ENCODE data around the gene PRDM16. TPM values are rescaled to one million over a fixed set of nuclear protein-coding genes. Genes with fewer than 3 reads are reported as not detected.

PRDM16 gene
- total and polyA plus RNA-seq, 2 of the 8 experiments (the other 6 are each of a cell fraction or from before 2014, with no cell fraction given): 0.39 to 0.43 TPM

DNA sequence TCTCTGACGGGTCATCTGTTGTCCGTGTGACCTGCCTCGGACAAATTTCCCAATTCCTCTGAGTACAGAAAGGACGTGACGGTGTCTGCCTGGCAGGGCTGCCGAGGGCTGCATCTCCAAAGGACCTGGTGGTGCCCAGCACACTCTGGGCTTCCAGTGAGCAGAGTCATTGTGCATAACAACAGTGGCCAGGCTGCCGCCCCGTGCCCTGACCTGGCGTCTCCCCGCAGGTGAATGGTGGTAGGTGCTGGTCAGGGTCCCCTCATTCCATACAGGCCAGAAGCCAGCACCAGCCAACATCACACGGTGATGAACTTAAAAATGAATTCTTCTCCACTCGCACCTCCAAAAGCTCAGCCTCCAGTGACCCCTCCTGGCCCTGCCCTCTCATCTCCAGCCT, 28.2 kb downstream of the PRDM16 start:
- Histone ChIP-seq H4K20me1 (replicated peaks in 1 of 2; ENCODE audit: control insufficient read depth in 1 of 2, insufficient read depth in 2 of 2, low read length in 2 of 2) (no peaks in the 10 kb centered on the region), H3K4me2 (ENCODE audit: insufficient read depth in 1 of 2, low read depth in 2 of 2, low read length in 2 of 2) (no peak overlapping the region)
- 84% methylated on average over 12 of the region's 12 CpGs; no CpG with 5 or more reads in 1 of the 2 experiments for WGBS, 2 experiments (ENCODE audit: extremely low coverage in 1 of 2, insufficient coverage in 1 of 2, insufficient read length in 1 of 2, insufficient replicate concordance in 2 of 2, low coverage in 1 of 2, low lambda C conversion rate in 2 of 2, missing lambda C conversion rate in 1 of 2)
- TF ChIP-seq SIN3A (conservative IDR thresholded peaks at IDR 0.05 in 1 of 2, IDR thresholded peaks at IDR 0.05 in 1 of 2; ENCODE audit: low read depth in 1 of 2, low read length in 2 of 2) (no peak), SIX5 (IDR thresholded peaks at IDR 0.05; ENCODE audit: low read depth, low read length) (no peak), CBX8 (IDR thresholded peaks at IDR 0.05; ENCODE audit: borderline replicate concordance, low read depth, low read length) (no peak), NANOG (IDR thresholded peaks at IDR 0.05; ENCODE audit: insufficient read depth, low read depth, low read length, poor library complexity, severe bottlenecking) (no peak), SIRT6 (IDR thresholded peaks at IDR 0.05; ENCODE audit: low read length) (no peak), POLR2AphosphoS5 (IDR thresholded peaks at IDR 0.05; ENCODE audit: low read depth, low read length) (no peak), CHD2 (IDR thresholded peaks at IDR 0.05; ENCODE audit: low read length) (no peak), SP2 (IDR thresholded peaks at IDR 0.05; ENCODE audit: low read length) (no peak), TAF7 (optimal IDR thresholded peaks at IDR 0.05; ENCODE audit: borderline replicate concordance, low read depth, low read length) (no peak), CEBPB (IDR thresholded peaks at IDR 0.05; ENCODE audit: low read depth, low read length) (no peak), MAFK (IDR thresholded peaks at IDR 0.05; ENCODE audit: low read depth, low read length) (no peak), RFX5 (IDR thresholded peaks at IDR 0.05; ENCODE audit: borderline replicate concordance, low read depth, low read length) (no peak)
- TF ChIP-seq, protein P1, sequence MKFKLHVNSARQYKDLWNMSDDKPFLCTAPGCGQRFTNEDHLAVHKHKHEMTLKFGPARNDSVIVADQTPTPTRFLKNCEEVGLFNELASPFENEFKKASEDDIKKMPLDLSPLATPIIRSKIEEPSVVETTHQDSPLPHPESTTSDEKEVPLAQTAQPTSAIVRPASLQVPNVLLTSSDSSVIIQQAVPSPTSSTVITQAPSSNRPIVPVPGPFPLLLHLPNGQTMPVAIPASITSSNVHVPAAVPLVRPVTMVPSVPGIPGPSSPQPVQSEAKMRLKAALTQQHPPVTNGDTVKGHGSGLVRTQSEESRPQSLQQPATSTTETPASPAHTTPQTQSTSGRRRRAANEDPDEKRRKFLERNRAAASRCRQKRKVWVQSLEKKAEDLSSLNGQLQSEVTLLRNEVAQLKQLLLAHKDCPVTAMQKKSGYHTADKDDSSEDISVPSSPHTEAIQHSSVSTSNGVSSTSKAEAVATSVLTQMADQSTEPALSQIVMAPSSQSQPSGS (IDR thresholded peaks at IDR 0.05; ENCODE audit: low read length): no peak

More for the DNA sequence above, 28.2 kb downstream of the PRDM16 start:
- Histone ChIP-seq H3K4me1 (replicated peaks in 1 of 4; ENCODE audit: control insufficient read depth in 3 of 4, insufficient read depth in 4 of 4, low read length in 3 of 4) (no peaks in the 10 kb centered on the region), H3K27ac (ENCODE audit: low read depth, low read length) (no peak overlapping the region), H2BK20ac (ENCODE audit: low read length) (no peak overlapping the region), H3K79me2 (ENCODE audit: control insufficient read depth in 1 of 2, insufficient read depth in 2 of 2, low read length in 2 of 2) (no peaks in the 10 kb centered on the region), H2BK120ac (replicated peaks; ENCODE audit: low read depth, low read length) (no peak overlapping the region), H3K4ac (replicated peaks; ENCODE audit: insufficient read length, low read depth, low read length) (no peak overlapping the region), H3K79me1 (ENCODE audit: low read depth, low read length) (no peaks in the 10 kb centered on the region), H3K23me2 (ENCODE audit: low read depth, low read length) (no peaks in the 10 kb centered on the region), H4K91ac (replicated peaks; ENCODE audit: insufficient read length, low read length) (no peak overlapping the region), H2AFZ (ENCODE audit: low read length) (no peak overlapping the region), H4K5ac (ENCODE audit: insufficient read length, low read depth, low read length) (no peak overlapping the region), H4K8ac (ENCODE audit: extremely low read depth, insufficient read depth, low read length) (no peak overlapping the region), H2AK5ac (ENCODE audit: low read depth, low read length) (no peak overlapping the region), H3K27me3 (replicated peaks in 1 of 4; ENCODE audit: control insufficient read depth in 3 of 4, extremely low read depth in 1 of 4, insufficient read depth in 3 of 4, low read length in 3 of 4) (no peaks in the 10 kb centered on the region; a peak in 1 of 7 replicates), H2BK12ac (ENCODE audit: low read depth, low read length) (no peak overlapping the region), H3K4me3 (ENCODE audit: extremely low read depth in 1 of 4, insufficient read depth in 2 of 4, low read depth in 3 of 4, low read length in 4 of 4) (no peak overlapping the region), H3K9ac (replicated peaks in 1 of 4; ENCODE audit: extremely low read depth in 1 of 4, low read depth in 3 of 4, low read length in 3 of 4) (no peak overlapping the region), H3K23ac (ENCODE audit: insufficient read length) (no peak overlapping the region), H3K9me3 (ENCODE audit: insufficient read depth in 2 of 2, low read depth in 1 of 2, low read length in 1 of 2) (no peaks in the 10 kb centered on the region), H3K18ac (ENCODE audit: extremely low read depth, low read length) (no peak overlapping the region), H3K14ac (ENCODE audit: insufficient read length) (no peak overlapping the region), H2BK15ac (ENCODE audit: low read length) (no peak overlapping the region), H3K36me3 (ENCODE audit: control insufficient read depth in 2 of 4, insufficient read depth in 4 of 4, low read length in 3 of 4) (no peaks in the 10 kb centered on the region), H2BK5ac (ENCODE audit: low read depth, low read length) (no peak overlapping the region), H3K56ac (replicated peaks; ENCODE audit: insufficient read length, low read depth, low read length) (no peak overlapping the region)
- ChIA-PET CTCF (ENCODE audit: partially characterized antibody) (interaction anchor here (0.7 to 1.3 kb wide), 3 partner anchors 12 to 19 kb away, joined by 3 read pairs; no protein-coding TSS in a partner anchor), POLR2A (ENCODE audit: partially characterized antibody) (no interaction called here)
- DNase-seq (ENCODE audit: low read depth in 1 of 2, low spot score in 2 of 2) (no peak), FAIRE-seq (no peak)

Data from H1 (cell line).